ENCODE data around the gene PRPH.
A peak's percentile ranks its signal among the peaks of the same experiment; 100 is the strongest.

PRPH gene

DNA sequence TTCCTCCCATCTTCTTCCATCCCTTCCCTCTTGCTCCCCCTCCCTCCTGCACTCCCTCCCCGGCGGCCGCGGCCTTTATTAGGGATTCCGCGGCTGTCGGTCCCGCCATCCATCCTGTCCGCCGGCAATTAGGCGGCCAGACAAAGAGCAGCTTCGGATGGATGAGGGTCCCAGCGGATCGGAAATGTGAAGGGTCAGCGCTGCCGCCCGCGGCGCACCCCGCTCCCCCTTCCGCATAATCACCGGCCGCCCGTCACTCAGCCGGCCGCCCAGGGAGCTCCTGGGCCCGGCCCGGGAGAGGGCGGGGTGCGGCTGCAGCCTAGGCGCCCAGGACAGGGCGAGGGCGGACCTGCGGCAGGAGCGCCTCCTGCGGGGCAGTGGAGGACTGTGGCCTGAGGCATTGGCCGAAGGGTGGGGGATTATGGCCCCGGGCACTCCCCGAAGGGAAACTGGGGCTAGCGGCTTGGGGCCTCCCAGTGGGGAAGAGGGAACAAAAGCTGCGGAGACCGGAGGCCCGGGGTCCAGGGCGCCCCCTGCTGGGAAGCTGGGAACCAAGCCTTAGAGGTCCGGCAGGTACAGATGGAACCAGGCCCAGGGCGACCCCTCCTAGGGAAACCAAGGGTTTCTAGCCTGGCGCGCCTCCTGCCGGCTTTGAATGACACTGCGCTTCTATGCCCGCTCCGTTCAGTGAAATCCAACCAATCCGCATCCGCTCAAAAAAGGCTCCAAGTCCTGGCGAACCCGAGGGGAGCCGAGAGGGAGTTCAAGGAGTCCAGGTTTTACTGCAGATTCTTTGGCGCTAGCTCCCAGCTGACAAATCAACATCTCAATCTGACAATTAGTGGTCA lies 47.3 kb downstream of the PRPH start:
- peak overlapping the region; percentile 50 for H3K4me3 ChIP-seq (ENCODE audit: extremely low read depth, insufficient read depth, low read length, poor library complexity, severe bottlenecking)
- H3K4me1 ChIP-seq (ENCODE audit: control insufficient read depth, insufficient read depth, low read length, poor library complexity, severe bottlenecking), result peaks cover 16% of the 10 kb centered on the region
- H3K36me3 ChIP-seq (ENCODE audit: control insufficient read depth, insufficient read depth, low read length), result no peaks in the 10 kb centered on the region
- H3K27ac ChIP-seq (ENCODE audit: low read depth, low read length, severe bottlenecking), result no peak overlapping the region
- no peaks in the 10 kb centered on the region for H3K9me3 ChIP-seq (ENCODE audit: control insufficient read depth, low read length)
- 0% methylated on average over 43 to 45 of the region's 58 CpGs for WGBS, 2 experiments (ENCODE audit: insufficient coverage in 2 of 2)

DNA sequence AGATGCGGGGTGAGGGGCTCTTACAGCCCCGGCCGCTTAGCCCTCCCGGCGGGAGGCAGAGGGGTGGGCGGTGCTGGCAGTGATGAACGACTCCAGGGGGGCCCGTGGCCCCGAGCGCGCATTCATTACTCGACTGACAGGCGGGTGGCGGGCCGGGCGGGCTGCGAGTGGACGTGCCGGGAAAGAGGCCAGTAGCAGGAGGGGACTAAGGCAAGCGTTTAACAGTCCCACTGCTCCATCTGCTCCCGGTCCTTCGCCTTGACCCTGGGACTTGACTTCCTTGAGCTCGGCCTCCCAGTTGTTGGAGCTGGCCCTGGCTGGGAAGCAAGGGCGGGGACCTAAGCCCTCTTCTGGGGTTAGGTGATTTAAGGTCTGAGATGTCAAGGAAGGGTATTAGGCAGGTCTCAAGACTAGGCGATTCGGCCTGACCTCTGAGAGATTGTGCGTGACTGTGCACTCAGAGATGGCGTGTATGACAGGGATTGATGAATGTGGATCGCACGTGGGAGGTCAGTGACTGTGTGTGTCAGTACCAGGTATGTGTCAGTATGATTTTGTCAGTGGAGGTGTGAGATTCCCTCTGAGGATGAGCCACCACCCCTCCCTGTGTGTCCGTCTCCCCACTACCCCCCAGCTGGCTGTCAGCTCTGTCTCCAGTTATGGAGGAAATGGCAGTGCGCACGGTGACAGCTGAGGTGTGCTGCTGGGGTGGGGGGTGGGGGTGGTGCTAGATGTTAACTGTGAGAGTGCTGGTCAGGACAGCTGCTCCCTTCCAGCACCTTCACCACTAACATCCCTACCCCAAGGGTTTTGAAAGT lies 48.2 kb downstream of the PRPH start:
- peak overlapping the region; percentile 50 for H3K4me3 ChIP-seq (ENCODE audit: extremely low read depth, insufficient read depth, low read length, poor library complexity, severe bottlenecking)
- WGBS, 2 experiments (ENCODE audit: insufficient coverage in 2 of 2), result 1% methylated on average over 15 to 30 of the region's 33 CpGs
- H3K9me3 ChIP-seq (ENCODE audit: control insufficient read depth, low read length), result no peaks in the 10 kb centered on the region
- H3K4me1 ChIP-seq (ENCODE audit: control insufficient read depth, insufficient read depth, low read length, poor library complexity, severe bottlenecking), result peaks cover 20% of the 10 kb centered on the region
- no peaks in the 10 kb centered on the region for H3K36me3 ChIP-seq (ENCODE audit: control insufficient read depth, insufficient read depth, low read length)
- H3K27ac ChIP-seq (ENCODE audit: low read depth, low read length, severe bottlenecking), result no peak overlapping the region

DNA sequence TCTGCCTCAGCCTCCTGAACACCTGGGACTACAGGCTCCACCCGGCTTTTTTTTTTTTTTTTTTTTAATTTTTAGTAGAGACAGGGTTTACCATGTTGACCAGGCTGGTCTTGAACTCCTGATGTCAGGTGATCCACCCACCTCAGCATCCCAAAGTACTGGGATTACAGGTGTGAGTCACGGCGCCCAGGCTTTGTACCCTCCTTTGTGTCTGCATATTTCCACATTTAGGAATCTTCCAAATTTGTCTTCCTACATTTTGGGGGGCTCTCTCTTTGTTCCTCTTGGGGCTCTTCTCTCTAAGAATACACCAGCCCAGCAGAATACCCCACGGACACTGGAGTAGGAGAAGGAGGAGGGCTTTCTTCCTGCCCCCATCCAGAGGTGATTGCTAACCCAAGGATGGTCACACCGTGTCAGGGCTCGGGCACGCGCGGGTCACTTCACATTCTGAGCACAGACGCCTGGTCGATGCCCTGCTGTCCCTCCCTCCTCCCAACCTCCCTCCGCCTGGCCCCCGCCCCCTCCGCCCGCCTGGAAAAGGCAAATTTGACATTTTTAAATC lies 49.6 kb downstream of the PRPH start:
- H3K27ac ChIP-seq (ENCODE audit: low read depth, low read length, severe bottlenecking), result no peak overlapping the region
- H3K36me3 ChIP-seq (ENCODE audit: control insufficient read depth, insufficient read depth, low read length), result no peaks in the 10 kb centered on the region
- no peak overlapping the region for H3K4me3 ChIP-seq (ENCODE audit: extremely low read depth, insufficient read depth, low read length, poor library complexity, severe bottlenecking)
- no peaks in the 10 kb centered on the region for H3K9me3 ChIP-seq (ENCODE audit: control insufficient read depth, low read length)
- H3K4me1 ChIP-seq (ENCODE audit: control insufficient read depth, insufficient read depth, low read length, poor library complexity, severe bottlenecking), result peaks cover 22% of the 10 kb centered on the region
- 2 to 17% methylated on average over 2 to 6 of the region's 15 CpGs for WGBS, 2 experiments (ENCODE audit: insufficient coverage in 2 of 2)

DNA sequence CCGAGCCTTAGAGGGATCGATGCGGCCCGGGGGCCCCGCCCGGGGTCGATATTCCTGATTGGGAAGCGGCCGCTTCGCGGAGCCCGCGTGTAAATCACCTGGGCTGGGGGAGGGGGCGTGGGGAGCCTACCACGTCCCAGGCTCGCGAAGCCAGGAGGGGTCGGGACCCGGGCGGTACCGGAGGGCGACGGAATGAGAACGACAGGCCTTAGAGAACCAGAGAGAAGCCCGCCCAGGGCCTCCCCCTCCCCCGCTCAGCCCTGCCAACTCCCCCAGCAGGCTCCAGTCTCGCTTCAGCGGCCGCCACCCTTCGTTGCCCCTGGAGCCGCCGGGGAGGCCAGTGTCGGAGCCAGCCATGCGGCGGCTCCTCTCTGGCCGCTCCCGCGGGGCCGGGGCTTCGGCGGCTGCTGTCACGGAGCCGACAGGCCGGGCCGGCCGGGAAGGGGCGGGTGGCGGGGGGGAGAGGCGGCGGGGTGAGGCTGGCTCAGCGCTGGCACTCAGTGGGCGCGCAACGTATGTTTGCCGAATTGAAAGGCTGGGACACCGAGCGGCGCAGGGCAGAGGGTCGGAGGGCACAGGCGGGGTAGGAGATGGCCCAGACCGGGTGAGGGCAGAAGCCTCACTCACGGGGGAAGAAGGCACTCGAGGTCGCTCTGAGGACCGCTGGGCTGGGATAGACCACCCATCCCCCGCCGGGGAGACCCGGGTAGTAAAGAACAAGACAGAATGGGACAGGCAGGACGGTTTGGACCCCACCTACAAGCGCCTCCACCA lies 50.3 kb downstream of the PRPH start:
- peak overlapping the region; percentile 32 for H3K4me3 ChIP-seq (ENCODE audit: extremely low read depth, insufficient read depth, low read length, poor library complexity, severe bottlenecking)
- H3K27ac ChIP-seq (ENCODE audit: low read depth, low read length, severe bottlenecking), result no peak overlapping the region
- peaks cover 22% of the 10 kb centered on the region for H3K4me1 ChIP-seq (ENCODE audit: control insufficient read depth, insufficient read depth, low read length, poor library complexity, severe bottlenecking)

DNA sequence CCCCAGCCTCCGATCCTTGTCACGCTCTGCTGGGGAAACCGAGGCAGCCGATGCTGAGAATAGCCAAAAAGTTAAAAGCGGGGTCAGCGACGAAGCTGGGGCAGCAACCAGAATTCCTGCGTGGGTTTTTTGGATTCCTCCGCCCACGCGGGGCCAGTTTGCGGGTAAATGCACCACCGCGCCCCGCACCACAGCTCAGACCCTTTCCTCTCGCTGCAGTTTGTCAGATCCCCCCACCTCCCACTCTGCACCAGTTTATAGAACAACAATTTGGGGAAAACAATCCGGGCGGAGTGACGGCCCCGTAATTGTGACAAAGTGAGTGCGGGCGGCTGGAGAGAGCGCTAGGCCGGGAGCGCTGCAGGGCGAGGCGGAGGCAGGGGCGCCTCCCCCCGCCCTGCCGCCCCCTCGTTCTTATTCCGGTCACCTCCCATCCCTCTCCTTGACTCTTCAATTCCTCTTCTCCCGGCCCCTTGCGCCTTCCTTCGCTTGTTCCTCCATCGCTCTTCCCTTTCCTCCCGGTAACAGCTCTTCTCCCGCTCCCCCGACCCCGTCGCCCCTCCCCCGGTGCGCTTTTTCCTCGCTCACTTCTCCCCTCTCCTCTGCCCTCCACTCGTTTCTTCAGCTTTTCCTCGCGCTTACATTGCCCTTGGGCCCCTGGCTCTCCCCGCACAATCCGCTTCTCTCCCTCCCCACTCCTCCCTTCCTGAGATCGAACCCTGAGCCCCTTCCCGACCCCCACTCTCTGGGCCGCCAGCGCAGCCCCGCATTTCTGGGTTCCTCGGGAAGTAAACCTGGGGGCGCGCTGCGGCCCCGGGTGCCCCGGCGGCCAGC lies 51.1 kb downstream of the PRPH start:
- Histone ChIP-seq H3K4me3 (ENCODE audit: extremely low read depth, insufficient read depth, low read length, poor library complexity, severe bottlenecking) (peak overlapping the region; percentile 32), H3K4me1 (ENCODE audit: control insufficient read depth, insufficient read depth, low read length, poor library complexity, severe bottlenecking) (peaks cover 22% of the 10 kb centered on the region), H3K36me3 (ENCODE audit: control insufficient read depth, insufficient read depth, low read length) (no peaks in the 10 kb centered on the region), H3K9me3 (ENCODE audit: control insufficient read depth, low read length) (no peaks in the 10 kb centered on the region), H3K27ac (ENCODE audit: low read depth, low read length, severe bottlenecking) (no peak overlapping the region)
- 0 to 1% methylated on average over 22 to 57 of the region's 61 CpGs for WGBS, 2 experiments (ENCODE audit: insufficient coverage in 2 of 2)

More for the DNA sequence above, 50.3 kb downstream of the PRPH start:
- no peaks in the 10 kb centered on the region for H3K9me3 ChIP-seq (ENCODE audit: control insufficient read depth, low read length)
- WGBS, 2 experiments (ENCODE audit: insufficient coverage in 2 of 2), result 0 to 1% methylated on average over 30 to 32 of the region's 70 CpGs
- no peaks in the 10 kb centered on the region for H3K36me3 ChIP-seq (ENCODE audit: control insufficient read depth, insufficient read depth, low read length)

DNA sequence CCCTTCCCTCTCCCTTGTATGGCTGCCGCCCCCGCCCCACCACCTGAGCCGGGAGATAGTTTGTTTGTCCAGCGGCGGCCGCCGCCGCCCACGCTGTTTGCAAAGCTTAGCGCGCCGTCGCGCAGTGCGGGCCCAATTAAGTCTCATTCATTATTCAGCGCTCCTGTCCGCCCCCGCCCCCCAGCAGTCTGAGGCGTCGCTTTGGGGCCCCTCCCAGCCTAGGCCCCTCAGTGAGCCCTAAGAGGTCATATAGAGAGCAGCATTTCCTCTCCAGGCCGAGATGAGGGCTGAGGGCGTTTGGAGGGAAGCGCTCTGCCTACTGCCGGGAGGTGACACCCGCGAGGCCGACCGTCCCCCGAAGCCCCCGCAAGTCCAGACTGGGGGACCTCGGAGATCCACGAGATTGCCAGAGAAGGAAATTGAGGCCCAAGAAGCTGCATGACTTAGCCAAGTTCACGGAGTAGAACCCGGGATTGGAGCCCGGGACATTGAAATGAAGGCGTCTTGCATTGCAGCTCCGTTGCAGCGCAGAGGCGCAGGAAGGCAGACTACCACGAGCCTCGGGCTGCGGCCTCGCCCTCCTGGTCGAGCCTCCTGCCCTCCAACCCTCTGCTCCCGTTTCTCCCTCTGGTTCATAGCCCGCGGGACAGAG lies 51.8 kb downstream of the PRPH start, which contains the start of gene DNAJC22:
Gene DNAJC22, plus strand, starts transcription at position 230 of the 652 bp plus-strand sequence. CDS start 1,985 bp downstream, outside the sequence.
- Histone ChIP-seq H3K36me3 (ENCODE audit: control insufficient read depth, insufficient read depth, low read length) (no peaks in the 10 kb centered on the region), H3K4me1 (ENCODE audit: control insufficient read depth, insufficient read depth, low read length, poor library complexity, severe bottlenecking) (peaks cover 22% of the 10 kb centered on the region), H3K4me3 (ENCODE audit: extremely low read depth, insufficient read depth, low read length, poor library complexity, severe bottlenecking) (peak within 1 kb of the TSS; percentile 32), H3K9me3 (ENCODE audit: control insufficient read depth, low read length) (no peaks in the 10 kb centered on the region), H3K27ac (ENCODE audit: low read depth, low read length, severe bottlenecking) (no peak within 1 kb of the TSS)
- 1% methylated on average over 28 to 32 of the region's 47 CpGs for WGBS, 2 experiments (ENCODE audit: insufficient coverage in 2 of 2)

DNA sequence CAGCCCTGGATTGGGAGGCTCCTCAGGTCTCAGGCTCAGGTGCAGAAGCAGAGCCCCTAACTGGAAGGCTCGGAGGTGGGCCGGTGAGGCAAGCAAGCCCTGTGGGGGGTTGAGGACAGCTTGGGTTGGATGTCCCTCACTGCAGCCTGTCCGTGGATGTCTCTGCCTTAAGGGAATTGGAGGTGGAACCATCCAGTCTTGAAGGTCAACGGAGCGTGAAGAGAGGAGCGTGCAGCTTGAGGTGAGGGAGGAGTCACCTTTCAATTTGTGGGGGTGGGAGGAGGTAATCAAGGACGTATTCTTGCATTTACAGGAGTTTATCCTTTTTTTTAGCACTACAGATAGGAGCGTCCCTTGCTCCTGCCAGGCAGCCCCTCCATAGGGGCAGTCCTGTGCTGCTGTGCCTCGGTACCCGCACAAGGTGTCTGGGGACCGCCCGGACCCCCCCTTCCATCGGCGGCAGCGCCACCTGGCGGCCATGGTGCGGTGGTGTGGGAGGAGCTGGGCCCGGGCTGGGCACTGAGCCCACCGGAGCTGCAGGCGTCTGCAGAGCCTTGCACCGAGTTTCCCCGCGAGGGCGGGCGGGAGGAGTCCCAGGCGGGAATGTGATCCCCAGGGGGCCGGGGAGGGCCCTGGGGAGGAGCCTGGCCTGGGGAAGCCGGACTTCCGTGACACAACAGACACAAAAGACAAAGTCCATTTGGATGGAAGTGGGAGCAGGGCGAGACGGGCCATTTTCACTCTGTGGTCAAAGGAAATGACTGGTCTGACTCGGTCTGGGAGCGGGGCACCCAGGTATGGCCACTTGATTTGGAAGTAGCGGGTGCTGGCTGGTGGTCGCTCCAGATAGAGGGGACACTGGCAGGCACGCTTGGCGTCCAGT lies 52.6 kb downstream of the PRPH start:
- H3K4me3 ChIP-seq (ENCODE audit: extremely low read depth, insufficient read depth, low read length, poor library complexity, severe bottlenecking), result no peak overlapping the region
- no peaks in the 10 kb centered on the region for H3K9me3 ChIP-seq (ENCODE audit: control insufficient read depth, low read length)
- H3K4me1 ChIP-seq (ENCODE audit: control insufficient read depth, insufficient read depth, low read length, poor library complexity, severe bottlenecking), result peaks cover 22% of the 10 kb centered on the region
- no peaks in the 10 kb centered on the region for H3K36me3 ChIP-seq (ENCODE audit: control insufficient read depth, insufficient read depth, low read length)
- no peak overlapping the region for H3K27ac ChIP-seq (ENCODE audit: low read depth, low read length, severe bottlenecking)
- 9 to 20% methylated on average over 22 to 26 of the region's 37 CpGs for WGBS, 2 experiments (ENCODE audit: insufficient coverage in 2 of 2)
